ENCODE data around the gene PXK.

The PXK gene

DNA sequence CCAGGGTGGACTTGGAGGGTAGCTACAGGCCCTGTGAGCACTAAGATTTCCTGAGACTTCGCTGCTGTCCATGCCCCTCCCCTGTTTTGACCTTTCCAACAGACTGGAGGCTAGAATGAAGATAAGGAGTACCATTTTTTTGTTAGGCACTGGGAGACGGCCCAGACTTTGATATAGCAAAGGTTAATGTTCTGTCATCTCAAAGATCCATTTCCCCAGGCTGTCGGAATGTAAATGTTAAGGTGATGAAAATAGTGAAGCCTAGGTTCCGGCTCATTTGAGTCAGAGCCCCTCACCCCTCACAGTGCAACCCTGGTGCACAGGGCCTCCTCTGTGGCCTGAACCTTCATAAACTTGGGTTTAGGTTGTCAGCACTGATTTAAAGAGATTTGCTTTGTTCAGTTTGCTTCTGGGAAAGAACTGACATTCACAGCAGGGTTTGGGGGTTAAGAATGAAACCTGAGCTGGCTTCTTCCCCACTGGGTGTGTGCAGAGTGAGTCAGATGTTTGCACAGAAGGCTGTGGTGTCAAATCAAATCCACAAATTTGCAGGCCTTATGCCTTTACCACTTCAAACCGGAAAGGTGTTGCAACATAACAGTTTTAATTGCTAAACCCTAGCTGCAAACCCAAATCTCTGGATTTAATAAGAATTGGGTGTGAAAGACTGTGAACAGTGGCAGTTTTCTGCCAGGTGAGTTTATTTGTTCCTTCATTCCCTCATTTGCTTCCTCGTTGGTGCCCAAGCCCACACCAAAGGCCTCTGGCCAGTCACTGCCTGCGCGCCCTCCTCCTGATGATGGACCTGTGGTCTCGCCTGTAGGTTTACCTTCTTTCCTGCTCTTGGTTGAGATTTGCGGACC is 138.6 kb downstream of the PXK start:
- Histone ChIP-seq H3K36me3 (ENCODE audit: insufficient read depth, low read length) (no peaks in the 10 kb centered on the region), H3K9me3 (ENCODE audit: low read depth, low read length) (no peaks in the 10 kb centered on the region), H3K27ac (peak overlapping the region; percentile 70; the same call in 1 of the 2 replicates), H3K4me3 (peak overlapping the region; percentile 30; the same call in 1 of the 2 replicates), H3K9ac (ENCODE audit: insufficient read length) (no peak overlapping the region)
- DNase-seq (ENCODE audit: low read depth, low spot score), result peak; percentile 67
- TF ChIP-seq FOXP2 (optimal IDR thresholded peaks at IDR 0.05; ENCODE audit: control extremely low read depth, extremely low read length, insufficient read depth) (no peak), EZH2 (IDR thresholded peaks at IDR 0.05) (no peak), POLR2AphosphoS5 (IDR thresholded peaks at IDR 0.05; ENCODE audit: borderline replicate concordance, low read depth, low read length) (peak; percentile 40)

- Histone ChIP-seq H3K9ac (ENCODE audit: insufficient read length) (no peak overlapping the region), H3K36me3 (ENCODE audit: insufficient read depth, low read length) (no peaks in the 10 kb centered on the region), H3K4me3 (no peak overlapping the region), H3K9me3 (ENCODE audit: low read depth, low read length) (no peaks in the 10 kb centered on the region), H3K27ac (no peak overlapping the region)
- no peak for DNase-seq (ENCODE audit: low read depth, low spot score)
- TF ChIP-seq POLR2AphosphoS5 (IDR thresholded peaks at IDR 0.05; ENCODE audit: borderline replicate concordance, low read depth, low read length) (no peak), EZH2 (IDR thresholded peaks at IDR 0.05) (no peak), FOXP2 (optimal IDR thresholded peaks at IDR 0.05; ENCODE audit: control extremely low read depth, extremely low read length, insufficient read depth) (no peak)
These were observed 140.6 kb downstream of the PXK start for GRCh38 chr3:58473275-58473674.

DNA sequence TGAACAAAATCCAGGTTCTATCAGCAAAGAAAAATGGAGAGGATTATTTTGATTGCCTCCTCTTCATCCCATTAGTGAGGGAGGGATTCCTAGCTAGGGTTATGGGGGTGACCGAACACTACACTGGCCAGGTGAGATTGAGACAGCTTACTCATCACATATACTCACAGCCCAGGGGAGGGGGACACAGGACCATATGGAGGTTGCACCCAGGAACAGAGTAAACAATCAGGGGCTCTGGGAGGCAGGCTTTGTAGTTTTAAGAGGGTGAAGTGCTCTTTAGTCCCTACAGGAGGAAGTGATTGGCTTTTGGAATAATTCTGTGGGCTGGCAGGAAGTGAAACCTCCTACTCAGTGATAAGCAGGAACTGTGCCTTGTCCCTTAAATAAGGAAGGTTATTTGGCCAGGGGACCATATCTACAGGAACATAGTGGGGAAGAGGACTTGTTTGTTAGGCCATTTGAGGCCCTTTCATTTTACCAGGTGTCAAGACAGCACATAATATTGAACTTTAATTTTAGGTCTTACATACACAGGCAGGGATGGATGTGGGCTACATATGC is 141.7 kb downstream of the PXK start:
- no peak overlapping the region for H3K4me3 ChIP-seq
- H3K27ac ChIP-seq, result no peak overlapping the region
- no peaks in the 10 kb centered on the region for H3K9me3 ChIP-seq (ENCODE audit: low read depth, low read length)
- H3K9ac ChIP-seq (ENCODE audit: insufficient read length), result no peak overlapping the region
- TF ChIP-seq FOXP2 (optimal IDR thresholded peaks at IDR 0.05; ENCODE audit: control extremely low read depth, extremely low read length, insufficient read depth) (no peak), EZH2 (IDR thresholded peaks at IDR 0.05) (no peak), POLR2AphosphoS5 (IDR thresholded peaks at IDR 0.05; ENCODE audit: borderline replicate concordance, low read depth, low read length) (no peak)
- no peaks in the 10 kb centered on the region for H3K36me3 ChIP-seq (ENCODE audit: insufficient read depth, low read length)
- no peak for DNase-seq (ENCODE audit: low read depth, low spot score)

DNA sequence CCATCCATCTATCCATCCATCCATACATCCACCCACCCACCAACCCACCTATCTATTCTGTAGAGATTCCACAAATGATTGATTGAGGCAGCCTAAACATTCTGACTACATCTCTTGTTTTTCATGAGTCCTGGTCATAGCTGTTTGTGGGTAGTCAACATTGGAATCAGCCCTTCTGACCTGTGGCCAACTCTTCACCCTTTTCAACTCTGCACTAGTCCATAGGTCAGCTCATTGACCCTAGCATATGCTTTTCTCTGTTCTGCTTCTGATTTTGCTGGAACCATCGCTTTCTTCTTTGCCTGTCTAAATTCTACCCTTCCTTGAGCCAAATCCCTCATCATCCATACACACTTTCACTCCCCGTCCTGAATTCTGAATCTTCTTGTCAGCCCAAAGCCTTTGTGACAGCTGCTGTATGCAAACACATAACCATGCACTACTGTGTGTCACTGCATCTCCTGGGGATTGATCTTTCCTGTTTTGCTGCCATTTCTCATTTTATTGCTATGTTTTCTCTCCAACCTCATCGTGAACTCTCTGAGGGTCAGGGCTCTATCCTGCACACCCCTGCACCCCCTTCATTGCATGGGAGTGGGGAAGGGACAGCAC is 142.4 kb downstream of the PXK start:
- Histone ChIP-seq H3K4me3 (no peak overlapping the region), H3K27ac (no peak overlapping the region), H3K36me3 (ENCODE audit: insufficient read depth, low read length) (no peaks in the 10 kb centered on the region), H3K9me3 (ENCODE audit: low read depth, low read length) (no peaks in the 10 kb centered on the region), H3K9ac (ENCODE audit: insufficient read length) (no peak overlapping the region)
- TF ChIP-seq EZH2 (IDR thresholded peaks at IDR 0.05) (no peak), FOXP2 (optimal IDR thresholded peaks at IDR 0.05; ENCODE audit: control extremely low read depth, extremely low read length, insufficient read depth) (no peak), POLR2AphosphoS5 (IDR thresholded peaks at IDR 0.05; ENCODE audit: borderline replicate concordance, low read depth, low read length) (no peak)
- no peak for DNase-seq (ENCODE audit: low read depth, low spot score)

Data from SK-N-MC (cell line).